Measurements from ENCODE around the gene AFF2. TPM values are rescaled to one million over a fixed set of nuclear protein-coding genes. Genes with fewer than 3 reads are reported as not detected.

AFF2 gene
- total RNA-seq, 4 donors from 2014 or later: 0.09 to 2.5 (median 0.65) TPM

DNA sequence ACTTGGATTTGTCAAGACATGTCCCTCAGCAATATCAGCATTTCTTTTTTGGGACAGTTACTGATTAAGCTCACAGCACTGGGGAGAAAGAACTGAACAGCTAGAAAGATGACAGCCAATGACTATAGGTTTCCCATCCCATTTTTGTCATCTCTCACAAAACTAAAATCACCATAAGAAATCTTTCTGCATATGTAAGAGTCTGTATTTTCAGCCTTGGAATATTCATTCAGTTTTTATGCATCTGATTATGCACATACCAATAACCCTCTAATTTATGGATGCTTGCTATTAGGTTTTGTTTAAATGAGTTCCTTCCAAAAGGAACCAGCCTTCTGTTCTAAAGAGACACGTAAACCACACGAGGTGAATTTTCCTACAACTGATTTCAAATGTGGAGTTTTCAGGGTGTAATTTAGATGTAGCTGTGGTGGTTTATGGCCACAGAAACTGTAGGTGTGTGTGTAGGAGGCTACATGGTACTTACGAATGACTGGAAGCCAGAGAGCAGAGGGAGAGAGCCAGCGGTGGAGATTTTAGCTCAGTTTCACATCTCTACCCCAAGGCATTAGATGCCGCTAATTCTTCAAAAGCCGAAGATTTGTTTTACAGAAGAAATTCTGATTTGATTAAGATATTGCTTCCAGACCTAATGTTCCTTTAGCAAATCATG is 55.3 kb downstream of the AFF2 start:
- 74 to 87% methylated on average over 6 of the region's 6 CpGs for WGBS, 2 donors
- Histone ChIP-seq H3K27ac (no peak overlapping the region), H3K36me3 (no peaks in the 10 kb centered on the region), H3K4me3 (no peak overlapping the region), H3K4me1 (no peaks in the 10 kb centered on the region), H3K27me3 (no peaks in the 10 kb centered on the region), H3K9me3 (no peaks in the 10 kb centered on the region)
- intact Hi-C loops (cut with DNase I): no loop called here
- TF ChIP-seq, protein P1, sequence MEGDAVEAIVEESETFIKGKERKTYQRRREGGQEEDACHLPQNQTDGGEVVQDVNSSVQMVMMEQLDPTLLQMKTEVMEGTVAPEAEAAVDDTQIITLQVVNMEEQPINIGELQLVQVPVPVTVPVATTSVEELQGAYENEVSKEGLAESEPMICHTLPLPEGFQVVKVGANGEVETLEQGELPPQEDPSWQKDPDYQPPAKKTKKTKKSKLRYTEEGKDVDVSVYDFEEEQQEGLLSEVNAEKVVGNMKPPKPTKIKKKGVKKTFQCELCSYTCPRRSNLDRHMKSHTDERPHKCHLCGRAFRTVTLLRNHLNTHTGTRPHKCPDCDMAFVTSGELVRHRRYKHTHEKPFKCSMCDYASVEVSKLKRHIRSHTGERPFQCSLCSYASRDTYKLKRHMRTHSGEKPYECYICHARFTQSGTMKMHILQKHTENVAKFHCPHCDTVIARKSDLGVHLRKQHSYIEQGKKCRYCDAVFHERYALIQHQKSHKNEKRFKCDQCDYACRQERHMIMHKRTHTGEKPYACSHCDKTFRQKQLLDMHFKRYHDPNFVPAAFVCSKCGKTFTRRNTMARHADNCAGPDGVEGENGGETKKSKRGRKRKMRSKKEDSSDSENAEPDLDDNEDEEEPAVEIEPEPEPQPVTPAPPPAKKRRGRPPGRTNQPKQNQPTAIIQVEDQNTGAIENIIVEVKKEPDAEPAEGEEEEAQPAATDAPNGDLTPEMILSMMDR (IDR thresholded peaks at IDR 0.05): no peak
- TF ChIP-seq POLR2A (IDR thresholded peaks at IDR 0.05): no peak
- DNase-seq: no peak

DNA sequence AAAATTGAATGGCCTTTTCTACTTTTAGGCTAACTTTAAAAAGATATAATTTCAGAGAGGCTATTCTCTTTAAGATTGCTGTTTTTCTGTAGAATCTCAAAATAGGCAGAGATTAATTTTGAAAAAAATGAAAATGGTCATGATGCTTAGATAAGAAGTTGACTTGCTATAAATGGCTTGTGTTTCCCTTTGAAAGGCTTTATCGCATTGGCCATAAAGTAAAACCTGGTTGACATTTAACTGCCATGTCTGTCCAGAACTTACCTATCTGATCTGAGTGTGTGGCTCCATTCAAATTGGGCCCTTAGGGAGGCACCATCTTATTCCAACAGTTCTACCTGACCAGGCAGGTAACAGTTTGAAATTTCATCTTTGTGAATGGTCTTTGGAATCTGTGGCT is 56.1 kb downstream of the AFF2 start:
- Histone ChIP-seq H3K27me3 (no peaks in the 10 kb centered on the region), H3K4me1 (no peaks in the 10 kb centered on the region), H3K4me3 (no peak overlapping the region), H3K27ac (no peak overlapping the region), H3K9me3 (no peaks in the 10 kb centered on the region), H3K36me3 (no peaks in the 10 kb centered on the region)
- WGBS, 2 donors: 89 to 100% methylated on average over 1 of the region's 1 CpG
- intact Hi-C loops (cut with DNase I): no loop called here
- TF ChIP-seq, protein P1 (IDR thresholded peaks at IDR 0.05): no peak
- TF ChIP-seq POLR2A (IDR thresholded peaks at IDR 0.05): no peak
- DNase-seq: no peak

DNA sequence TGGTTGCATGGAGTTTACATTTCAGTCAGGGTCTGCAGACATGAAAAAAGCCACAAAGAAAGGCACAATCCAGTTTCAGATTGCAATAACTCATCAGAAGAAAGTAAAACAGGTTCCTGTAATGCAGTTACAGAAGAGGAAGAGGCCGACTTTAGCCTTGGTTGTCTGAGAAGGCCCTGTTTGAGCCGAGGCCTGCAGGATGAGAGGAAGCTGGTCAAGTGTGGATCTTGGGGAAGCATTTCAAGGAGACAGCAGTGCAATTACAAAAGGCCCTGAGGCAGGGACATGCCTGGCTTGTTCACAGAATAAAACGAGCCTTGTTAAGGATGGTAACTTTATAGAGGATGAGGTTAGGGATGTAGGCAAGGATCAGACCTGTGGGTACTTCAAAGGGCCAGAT is 62.4 kb downstream of the AFF2 start:
- H3K4me3 ChIP-seq: no peak overlapping the region
- H3K27ac ChIP-seq: no peak overlapping the region
- H3K4me1 ChIP-seq: no peaks in the 10 kb centered on the region
- H3K36me3 ChIP-seq: no peaks in the 10 kb centered on the region
- 26 to 44% methylated on average over 2 to 3 of the region's 3 CpGs for WGBS, 2 donors
- no peaks in the 10 kb centered on the region for H3K27me3 ChIP-seq
- intact Hi-C loops (cut with DNase I): no loop called here
- no peak for DNase-seq
- H3K9me3 ChIP-seq: no peaks in the 10 kb centered on the region
- TF ChIP-seq, protein P1 (IDR thresholded peaks at IDR 0.05): no peak
- no peak for TF ChIP-seq POLR2A (IDR thresholded peaks at IDR 0.05)

GRCh38 chrX:148567229-148567628 is 66.8 kb downstream of the AFF2 start:
- Histone ChIP-seq H3K4me1 (no peaks in the 10 kb centered on the region), H3K36me3 (no peaks in the 10 kb centered on the region), H3K27ac (no peak overlapping the region), H3K4me3 (no peak overlapping the region), H3K27me3 (no peaks in the 10 kb centered on the region), H3K9me3 (no peaks in the 10 kb centered on the region)
- DNase-seq: no peak
- TF ChIP-seq POLR2A (IDR thresholded peaks at IDR 0.05): no peak
- TF ChIP-seq, protein P1 (IDR thresholded peaks at IDR 0.05): no peak
- intact Hi-C loops (cut with DNase I): no loop called here
- WGBS, 2 donors: 49 to 66% methylated on average over 3 of the region's 3 CpGs

DNA sequence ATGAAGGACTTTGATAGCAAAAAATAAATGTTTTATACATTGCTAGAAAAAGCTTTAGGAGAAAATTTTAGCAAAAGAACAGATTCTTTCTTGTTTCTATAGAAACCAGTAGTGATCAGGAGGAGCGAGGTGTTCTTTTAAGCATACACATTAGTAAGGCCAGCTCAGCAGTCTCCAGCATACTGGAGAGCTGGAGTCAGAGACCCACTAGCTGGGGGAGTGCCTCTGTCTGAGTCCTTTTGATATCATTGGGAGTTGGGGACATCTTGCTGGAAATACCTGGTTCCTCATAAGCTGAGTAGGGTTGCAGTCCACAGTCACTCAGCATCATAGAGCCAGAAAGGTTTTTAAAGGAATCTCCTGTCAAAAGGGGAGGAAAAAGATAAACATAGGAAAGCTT is 67.4 kb downstream of the AFF2 start:
- no peak for DNase-seq
- Histone ChIP-seq H3K4me1 (no peaks in the 10 kb centered on the region), H3K36me3 (no peaks in the 10 kb centered on the region), H3K27ac (no peak overlapping the region), H3K9me3 (no peaks in the 10 kb centered on the region), H3K27me3 (no peaks in the 10 kb centered on the region), H3K4me3 (no peak overlapping the region)
- intact Hi-C loops (cut with DNase I): no loop called here
- WGBS, 2 donors: 20 to 31% methylated on average over 1 of the region's 1 CpG
- TF ChIP-seq, protein P1 (IDR thresholded peaks at IDR 0.05): no peak
- no peak for TF ChIP-seq POLR2A (IDR thresholded peaks at IDR 0.05)

Measured in esophagus squamous epithelium (tissue), 5 donors.